ENCODE data around the gene IPO4.
"Not testable (repeated sequence)": the region's sequence is repeated elsewhere in the genome, so short reads cannot be mapped to it uniquely, and the experiment has no call there.

IPO4 gene, protein sequence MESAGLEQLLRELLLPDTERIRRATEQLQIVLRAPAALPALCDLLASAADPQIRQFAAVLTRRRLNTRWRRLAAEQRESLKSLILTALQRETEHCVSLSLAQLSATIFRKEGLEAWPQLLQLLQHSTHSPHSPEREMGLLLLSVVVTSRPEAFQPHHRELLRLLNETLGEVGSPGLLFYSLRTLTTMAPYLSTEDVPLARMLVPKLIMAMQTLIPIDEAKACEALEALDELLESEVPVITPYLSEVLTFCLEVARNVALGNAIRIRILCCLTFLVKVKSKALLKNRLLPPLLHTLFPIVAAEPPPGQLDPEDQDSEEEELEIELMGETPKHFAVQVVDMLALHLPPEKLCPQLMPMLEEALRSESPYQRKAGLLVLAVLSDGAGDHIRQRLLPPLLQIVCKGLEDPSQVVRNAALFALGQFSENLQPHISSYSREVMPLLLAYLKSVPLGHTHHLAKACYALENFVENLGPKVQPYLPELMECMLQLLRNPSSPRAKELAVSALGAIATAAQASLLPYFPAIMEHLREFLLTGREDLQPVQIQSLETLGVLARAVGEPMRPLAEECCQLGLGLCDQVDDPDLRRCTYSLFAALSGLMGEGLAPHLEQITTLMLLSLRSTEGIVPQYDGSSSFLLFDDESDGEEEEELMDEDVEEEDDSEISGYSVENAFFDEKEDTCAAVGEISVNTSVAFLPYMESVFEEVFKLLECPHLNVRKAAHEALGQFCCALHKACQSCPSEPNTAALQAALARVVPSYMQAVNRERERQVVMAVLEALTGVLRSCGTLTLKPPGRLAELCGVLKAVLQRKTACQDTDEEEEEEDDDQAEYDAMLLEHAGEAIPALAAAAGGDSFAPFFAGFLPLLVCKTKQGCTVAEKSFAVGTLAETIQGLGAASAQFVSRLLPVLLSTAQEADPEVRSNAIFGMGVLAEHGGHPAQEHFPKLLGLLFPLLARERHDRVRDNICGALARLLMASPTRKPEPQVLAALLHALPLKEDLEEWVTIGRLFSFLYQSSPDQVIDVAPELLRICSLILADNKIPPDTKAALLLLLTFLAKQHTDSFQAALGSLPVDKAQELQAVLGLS

DNA sequence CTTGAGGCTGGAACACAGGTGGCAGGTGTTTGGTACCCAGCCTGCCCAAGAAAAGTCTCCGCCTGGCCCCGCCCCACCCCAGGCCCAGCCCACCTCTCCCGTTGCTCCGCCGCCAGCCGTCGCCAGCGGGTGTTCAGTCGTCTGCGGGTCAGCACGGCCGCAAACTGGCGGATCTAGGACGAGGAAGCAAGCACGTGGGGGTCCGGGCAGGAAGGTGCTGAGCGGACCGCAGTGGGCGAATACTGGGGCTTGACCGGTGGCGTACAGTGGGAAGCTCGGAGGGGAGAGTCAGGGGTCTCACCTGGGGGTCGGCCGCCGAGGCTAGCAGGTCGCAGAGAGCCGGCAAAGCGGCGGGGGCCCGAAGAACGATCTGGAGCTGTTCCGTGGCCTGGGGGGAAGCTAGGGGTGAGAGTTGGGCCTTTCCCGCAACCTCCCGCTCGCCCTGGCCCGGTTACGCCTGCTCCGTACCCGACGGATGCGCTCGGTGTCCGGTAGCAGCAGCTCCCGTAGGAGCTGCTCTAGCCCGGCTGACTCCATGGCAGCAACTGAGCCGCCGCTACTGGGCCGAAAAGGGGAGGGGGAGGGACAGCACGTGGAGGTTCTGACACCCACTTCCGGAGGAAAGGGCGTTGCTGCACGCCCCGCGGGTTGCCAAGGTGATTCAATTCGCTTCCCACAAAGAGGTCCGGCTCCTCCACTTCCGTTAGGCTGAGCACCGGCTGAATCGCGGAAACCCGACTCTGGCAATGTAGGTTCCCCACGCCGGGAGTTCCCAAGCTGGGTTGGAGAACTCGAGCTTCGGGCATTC is at the start of gene IPO4:
Gene IPO4 (minus strand): TSS at position 566 of the 808 bp plus-strand sequence. CDS start 29 bp downstream, at position 537.
- DNase-seq = peak; percentile 97

DNA sequence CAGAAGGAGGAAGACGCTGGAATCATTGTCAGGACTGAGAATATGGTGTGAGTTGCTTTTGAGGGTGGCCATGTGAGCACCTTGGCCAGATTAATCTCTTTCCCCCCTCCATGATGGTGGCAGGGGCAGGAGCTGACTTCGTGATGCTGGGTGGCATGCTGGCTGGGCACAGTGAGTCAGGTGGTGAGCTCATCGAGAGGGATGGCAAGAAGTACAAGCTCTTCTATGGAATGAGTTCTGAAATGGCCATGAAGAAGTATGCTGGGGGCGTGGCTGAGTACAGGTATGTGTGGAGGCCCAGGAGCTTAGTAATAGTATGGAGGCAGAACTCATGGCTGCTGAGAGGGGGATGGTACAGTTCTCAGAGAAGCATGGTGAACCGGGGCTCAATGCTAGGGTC is 49.5 kb upstream of the IPO4 start:
- DNase-seq = no peak

DNA sequence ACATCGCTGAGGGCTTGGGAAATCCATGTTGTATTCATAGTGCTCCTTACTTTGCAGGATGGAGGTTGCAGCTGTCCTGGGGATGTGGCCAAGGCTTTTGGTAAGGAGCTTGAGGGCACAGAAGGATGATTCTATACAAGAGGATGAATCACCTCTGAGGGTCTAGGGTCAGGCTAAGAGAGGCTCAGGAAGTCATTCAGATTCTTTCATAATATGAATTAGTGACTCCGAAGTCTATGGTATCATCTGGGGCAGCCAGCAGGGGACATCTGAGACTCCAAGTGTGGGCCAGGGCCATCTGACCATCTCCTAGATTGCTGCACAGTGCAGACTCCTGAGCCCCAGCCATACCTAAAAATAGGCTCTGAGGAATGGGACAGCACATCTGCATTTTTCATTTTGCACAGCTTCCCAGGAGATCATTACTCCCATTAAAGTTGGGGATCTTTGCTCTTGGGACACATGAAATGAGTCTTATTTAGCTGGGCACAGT is 48.9 kb upstream of the IPO4 start:
- DNase-seq = no peak

DNA sequence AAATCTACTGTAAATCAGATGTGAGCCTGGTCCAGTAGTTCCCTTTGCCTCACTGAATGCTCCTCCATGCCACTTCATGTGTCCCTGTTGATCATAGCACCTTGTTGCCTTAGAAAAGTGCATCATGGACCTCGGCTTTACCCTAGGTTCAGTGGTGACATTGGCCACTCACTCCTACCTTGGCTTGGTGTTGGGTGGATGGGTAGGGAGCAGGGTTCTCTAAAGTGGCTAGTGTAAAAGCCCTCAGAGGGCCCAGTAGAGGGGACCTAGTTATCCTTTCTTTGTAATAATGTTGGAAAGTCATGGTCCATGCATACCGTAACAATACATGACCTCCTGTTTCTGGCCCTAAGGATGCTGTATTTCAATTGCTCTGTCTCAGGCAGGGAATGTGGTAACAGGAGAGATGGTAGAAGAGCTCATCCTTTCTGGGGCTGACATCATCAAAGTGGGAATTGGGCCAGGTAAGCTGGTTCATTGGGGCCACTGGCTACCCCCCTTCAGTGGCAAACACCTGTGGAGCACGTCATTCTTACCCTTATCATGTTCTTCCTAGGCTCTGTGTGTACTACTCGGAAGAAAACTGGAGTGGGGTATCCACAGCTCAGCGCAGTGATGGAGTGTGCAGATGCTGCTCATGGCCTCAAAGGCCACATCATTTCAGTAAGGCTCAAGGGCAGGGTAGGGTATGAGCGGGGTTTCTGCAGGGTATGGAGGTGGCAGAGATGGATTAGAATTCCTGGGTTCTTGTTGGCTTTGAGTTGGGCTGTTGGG is 48.3 kb upstream of the IPO4 start:
- DNase-seq = no peak

DNA sequence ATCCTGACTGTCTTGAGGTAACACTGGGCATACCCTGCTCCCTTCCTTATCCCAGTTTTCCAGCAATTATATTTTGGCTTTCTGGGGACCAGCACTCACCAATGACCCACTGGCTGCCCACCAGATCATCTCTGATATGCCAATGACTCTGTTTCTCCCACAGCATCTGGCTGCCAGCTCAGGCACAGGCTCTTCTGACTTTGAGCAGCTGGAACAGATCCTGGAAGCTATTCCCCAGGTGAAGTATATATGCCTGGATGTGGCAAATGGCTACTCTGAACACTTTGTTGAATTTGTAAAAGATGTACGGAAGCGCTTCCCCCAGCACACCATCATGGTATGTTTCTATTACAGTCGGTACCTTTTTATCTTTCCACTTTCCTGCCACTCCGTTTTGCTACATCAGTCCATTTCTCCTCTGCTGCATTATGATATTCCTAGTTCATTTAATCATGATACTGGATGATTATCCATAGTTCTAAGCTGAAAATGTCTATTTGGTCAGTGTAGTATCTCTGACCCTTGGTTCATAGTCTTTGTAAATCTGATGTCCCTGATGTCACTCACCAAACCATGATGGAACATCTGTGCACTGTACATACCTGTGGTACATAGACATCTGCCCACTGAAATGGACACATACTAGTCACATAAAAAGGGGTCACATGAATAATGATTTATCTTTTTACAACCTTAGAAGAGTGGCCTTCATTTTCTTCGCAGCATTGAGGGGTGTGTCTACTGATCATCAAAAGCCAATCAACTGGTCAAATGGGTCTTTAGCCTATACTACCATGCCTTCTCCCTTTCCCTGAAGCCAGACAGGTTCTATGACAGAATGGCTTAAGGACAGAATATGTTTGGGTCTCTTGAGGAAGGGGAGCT is 47.4 kb upstream of the IPO4 start:
- DNase-seq = no peak

DNA sequence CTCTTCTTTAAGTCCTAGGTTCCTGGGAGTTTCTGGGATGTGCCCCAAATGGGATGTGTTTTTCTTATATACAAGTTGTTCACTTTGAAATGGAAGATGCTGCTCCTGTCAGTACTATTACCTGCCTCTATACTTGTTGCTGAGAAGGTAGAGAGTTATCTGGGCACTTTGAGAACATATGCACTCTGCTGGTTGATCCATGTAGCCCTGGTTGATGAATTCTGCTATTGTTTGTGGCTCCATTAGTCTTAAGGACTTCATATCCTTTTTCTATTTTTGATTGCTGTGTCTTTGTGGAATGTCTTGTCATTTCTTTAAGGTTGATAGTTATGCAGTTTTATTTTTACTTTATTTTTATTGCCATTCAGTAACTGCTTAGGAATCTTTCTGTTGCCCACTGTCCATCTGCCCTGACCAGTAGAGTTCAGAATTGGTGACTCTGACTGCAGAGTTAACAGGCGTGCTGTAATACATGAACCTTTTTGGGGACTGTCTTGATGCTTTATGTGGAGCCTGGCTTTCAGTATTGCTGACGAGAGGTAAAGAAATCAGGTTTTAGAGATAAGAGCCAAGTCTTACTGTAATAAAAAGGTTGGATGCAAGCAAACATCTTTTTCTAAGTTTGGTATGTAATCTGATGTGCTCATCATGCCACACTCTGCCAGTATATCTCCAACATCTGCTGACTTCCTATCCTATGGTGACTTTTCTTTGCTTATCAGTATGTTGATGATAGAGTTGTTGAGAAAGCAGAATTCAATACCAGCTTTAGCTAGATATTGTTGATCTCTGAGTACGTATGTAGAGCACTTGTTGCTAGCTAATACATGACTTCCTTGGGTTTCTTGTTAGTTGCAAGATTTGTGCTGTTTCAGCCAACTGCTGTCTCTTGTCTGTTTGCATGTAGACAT is 45.7 kb upstream of the IPO4 start:
- no peak for DNase-seq

DNA sequence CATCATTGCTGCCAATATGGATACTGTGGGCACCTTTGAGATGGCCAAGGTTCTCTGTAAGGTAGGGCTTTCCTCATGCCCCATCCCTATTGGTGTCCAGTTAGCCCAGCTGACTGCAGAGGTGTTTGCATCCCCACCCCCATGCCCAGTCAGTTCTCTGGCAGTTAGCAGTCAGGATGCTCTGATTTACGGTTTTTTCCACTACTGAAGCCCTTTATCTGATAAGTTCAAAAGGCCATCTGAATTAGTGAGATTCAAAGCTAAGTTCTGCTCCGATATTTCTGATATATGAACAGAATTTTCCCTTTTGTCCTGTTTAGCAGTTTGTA is 44.9 kb upstream of the IPO4 start:
- DNase-seq = no peak

DNA sequence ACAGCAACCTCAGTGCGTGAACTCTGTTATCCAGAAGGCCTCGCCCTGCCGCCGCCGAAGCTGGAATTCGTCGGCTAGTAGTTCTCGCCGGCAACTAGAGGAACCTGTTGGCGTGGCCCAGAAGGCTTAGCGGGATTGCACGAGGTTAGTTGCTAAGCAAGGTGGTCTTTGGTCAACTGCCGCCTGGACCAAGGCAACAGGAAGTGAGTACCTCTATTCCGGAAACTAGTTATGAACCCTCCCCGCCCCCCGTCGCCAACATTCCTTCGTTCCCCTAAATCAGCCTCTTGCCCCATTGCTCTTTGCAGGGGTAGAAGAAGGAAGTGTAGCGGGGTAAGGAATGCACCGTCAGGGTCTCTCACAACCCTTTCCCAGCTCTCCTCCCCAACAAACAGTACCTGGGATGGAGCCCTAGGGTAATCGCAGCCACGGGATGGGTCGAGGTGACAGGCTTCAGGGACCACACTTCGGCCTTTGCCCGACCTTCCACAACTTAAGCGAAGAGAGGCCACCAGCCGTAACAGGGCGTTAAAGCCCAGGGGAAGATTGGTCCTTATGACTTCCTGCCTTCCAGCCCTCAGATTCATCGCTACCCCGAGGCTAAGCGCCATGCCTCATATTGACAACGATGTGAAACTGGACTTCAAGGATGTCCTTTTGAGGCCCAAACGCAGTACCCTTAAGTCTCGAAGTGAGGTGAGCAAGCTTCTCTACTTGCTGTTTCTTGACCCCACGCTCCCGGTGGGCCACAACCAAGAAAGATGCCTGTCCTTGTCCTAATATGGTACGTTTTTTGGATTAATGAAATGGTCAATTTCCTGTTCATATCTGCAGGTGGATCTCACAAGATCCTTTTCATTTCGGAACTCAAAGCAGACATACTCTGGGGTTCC is 44.3 kb upstream of the IPO4 start, which contains the start of gene GMPR2:
Gene GMPR2 (plus strand): TSS at position 285 of the 893 bp plus-strand sequence. CDS start 325 bp downstream, at position 610.
- no peak for DNase-seq

DNA sequence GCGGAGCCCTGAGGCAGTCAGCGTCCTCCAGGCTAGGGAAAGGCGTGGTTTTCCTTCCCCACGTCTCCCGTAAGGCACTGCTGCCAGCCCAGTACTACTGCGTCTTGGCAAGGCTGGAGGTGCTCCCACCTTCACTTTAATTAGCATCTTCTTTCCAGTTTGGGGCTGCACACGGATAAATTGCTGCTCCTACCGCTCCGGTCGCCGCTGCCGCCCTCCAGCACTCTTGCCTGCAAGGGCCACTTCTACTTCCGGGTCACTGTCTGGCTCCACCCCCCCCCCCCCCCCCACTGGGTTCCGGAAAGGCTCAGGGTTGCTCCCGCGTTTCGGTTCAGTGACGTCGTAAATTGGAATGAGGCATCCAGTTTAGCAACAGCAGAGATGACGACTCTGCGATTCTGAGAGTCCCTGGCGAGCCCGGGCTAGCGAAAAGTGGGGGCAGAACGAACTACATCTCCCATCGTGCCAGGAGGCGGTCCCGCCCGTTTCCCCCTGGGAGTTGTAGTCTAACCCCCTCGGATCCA is 43.6 kb upstream of the IPO4 start, which contains the start of gene NEDD8:
Gene NEDD8 (minus strand): TSS at position 247 of the 524 bp plus-strand sequence. CDS start 100 bp downstream, at position 147.
- DNase-seq = peak; percentile 89

DNA sequence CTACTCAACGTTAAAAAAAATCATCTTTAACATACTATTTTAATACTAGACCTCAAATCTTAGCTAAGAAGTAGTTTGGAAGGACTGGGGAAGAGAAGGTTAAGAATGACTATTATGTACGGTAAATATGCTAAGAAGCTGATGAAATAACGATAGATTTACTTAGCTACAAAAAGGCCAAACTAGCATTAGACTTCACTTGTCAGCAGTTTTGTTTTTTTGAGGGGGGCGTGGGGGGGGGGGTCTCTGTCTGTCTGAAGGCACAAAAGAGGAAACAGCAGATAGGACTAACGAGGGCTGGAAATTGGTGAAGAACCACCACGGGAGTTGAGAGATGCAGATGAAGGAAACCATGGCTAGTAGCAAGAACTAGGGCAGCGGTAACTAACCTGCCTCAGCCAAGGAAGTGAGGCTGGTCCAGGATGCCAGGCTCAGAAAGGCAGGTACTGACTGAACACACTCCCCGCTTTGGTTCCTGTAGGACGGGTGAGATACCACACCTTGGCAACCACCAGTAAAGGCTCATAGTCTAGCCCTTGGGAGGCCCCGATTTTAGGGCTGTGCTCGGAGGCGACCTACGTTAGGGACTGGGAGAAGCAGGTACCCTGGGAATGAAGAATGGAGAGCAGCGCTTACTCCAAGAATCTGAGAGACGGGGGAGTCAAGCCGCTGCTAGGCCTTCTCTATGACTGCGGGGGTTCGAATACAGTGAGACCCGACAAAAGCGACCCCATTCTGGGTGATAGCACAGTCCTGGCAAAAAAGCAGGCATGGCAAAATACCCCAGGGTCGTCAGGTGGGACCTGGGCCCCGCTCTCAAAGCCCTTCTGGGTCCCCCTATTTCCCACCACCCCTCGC is 42.9 kb upstream of the IPO4 start:
- no peak for DNase-seq

DNA sequence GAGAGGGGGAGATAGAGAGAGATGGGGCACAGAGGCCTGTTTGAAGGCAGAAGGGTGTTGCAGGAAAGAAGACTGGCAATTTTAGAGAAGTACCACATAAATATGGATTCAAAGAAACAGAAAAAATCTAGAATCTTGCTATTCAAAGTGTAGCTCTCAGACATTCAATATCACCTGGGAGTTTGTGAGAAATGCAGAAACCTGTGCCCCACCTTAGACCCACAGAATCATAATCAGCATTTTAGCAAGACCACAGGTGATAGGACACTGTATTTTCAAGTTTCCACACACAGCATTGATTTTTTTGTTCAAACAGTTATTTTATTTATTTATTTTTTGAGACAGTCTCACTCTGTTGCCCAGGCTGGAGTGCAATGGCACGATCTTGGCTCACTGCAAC is 40.3 kb upstream of the IPO4 start:
- DNase-seq = no peak

DNA sequence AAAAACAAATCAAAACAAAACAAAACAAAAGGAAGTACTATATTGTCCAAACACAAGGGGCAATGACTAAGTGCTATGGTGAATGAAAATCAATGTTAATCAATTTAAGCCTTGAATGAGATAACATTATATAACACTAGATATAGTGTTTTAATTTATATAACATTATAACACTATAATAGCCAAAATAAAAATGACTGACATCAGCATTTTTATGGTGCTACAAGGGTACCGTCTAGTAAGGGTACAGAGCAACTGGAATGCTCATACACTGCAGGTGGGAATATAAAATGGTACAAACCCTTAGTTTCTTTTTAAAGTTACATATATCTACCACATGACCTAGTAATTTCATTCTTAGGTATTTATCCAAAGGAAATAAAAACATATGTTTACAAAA is 37.9 kb upstream of the IPO4 start:
- DNase-seq = no peak

DNA sequence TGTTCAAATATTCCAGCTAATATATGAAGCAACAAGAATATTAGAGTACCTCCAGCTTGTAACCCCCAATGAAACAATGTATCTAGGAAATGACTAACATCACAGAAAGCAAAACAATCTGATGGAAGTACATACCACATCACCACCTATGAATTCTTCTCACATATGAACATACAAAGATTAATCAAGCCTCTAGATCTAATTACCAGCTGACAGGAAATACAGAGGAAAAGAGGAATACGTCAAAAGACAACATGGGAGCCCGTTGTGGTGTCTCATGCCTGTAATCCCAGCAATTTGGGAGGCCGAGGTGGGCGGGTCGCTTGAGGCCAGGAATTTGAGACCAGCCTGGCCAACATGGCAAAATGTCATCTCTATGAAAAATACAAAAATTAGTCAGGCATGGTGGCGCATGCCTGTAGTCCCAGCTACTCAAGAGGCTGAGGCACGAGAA is 36.0 kb upstream of the IPO4 start:
- no peak for DNase-seq

DNA sequence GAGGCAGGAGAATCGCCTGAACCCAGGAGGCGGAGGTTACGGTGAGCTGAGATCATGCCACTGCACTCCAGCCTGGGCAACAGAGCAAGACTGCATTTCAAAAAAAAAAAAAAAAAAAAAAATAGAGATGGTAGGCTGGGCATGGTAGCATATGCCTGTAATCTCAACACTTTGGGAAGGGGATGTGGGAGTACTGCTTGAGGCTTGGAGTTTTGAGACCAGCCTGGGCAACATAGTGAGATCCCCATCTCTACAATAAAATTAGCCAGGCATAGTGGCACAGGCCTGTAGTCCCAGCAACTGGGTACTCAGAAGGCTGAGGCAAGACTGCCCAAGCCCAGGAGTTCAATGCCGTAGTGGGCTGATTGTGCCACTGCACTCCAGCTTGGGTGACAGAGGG is 34.4 kb upstream of the IPO4 start:
- not testable (repeated sequence) for DNase-seq

DNA sequence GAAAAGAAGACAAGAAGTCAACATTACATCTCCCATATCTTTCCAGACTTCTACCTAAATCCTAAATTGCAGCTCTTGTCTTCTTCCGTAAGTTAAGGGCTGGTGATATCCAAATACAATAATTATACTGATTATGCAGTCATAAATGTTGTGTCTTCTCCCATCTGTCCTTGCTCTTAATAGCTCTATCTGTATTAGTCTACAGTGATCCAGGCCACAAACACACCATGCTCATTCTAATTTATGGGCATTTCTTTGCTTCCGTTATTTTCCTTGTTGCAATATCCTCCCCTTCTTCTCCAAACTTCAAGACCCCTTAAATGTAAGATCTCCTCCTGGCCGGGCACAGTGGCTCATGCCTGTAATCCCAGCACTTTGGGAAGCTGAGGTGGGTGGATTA is 30.9 kb upstream of the IPO4 start:
- DNase-seq = no peak

DNA sequence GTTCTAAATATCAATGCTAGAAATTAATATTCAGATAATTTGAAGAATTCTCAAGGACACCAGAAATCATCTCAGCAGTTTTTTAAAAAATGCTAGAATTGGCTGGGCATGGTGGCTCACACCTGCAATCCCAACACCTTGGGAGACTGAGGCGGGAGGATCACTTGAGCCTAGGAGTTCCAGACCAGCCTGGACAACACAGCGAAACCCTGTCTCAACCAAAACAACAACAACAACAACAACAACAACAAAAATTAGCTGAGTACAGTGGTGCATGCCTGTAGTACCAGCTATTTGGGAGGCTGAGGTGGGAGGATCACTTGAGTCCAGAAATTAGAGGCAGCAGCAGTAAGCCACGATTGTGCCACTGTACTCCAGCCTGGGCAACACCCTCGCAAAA is 30.5 kb upstream of the IPO4 start:
- no peak for DNase-seq

DNA sequence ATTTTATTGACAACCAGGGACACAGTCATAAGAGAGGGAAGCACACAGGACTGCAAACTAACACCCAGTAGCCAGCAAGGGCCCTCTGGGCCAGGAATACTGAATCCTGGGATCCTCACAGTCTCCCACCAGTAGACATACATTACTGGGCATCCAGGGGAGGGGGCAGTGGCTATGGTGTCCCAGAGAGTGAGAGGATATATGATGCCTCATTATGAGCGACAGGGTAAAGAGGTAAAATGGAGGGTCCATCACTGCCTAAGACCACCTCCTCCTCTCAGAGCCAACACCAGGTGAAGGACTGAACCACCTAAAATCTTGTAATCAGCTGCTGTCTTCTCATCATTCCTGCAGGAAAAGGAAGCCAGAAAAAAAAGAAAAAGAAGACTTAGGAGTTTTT is 28.3 kb upstream of the IPO4 start:
- not testable (repeated sequence) for DNase-seq

Measured in CD4-positive, alpha-beta T cell treated with Interleukin-4 for 4 hours (primary cell).